HepG2 (cell line): Measurements from ENCODE around the gene UBE2D3.

ENCODE experiments used
- CTCF ChIP-seq: sonication (generic); formaldehyde crosslinking; IDR thresholded peaks from 2 replicates; pipeline ENCODE4 v1.5.0; 2020; ENCODE audit warnings: mild to moderate bottlenecking, missing genetic modification reagents, moderate library complexity
- FOXC1 ChIP-seq: sonication (generic); formaldehyde crosslinking; IDR thresholded peaks from 2 replicates; pipeline ENCODE4 v1.8.0; 2022; ENCODE audit warnings: mild to moderate bottlenecking, missing genetic modification reagents, borderline replicate concordance
- HDAC6 ChIP-seq: fragments of 200-600 bp; sonication (generic); IDR thresholded peaks from 2 replicates; pipeline ENCODE4 v1.7.0; 2017; ENCODE audit warnings: mild to moderate bottlenecking, antibody characterized with exemption, low read length, low read depth
- SP2 ChIP-seq: sonication (generic); formaldehyde crosslinking; IDR thresholded peaks from 2 replicates; pipeline ENCODE4 v1.5.1; 2020; ENCODE audit warnings: mild to moderate bottlenecking, missing genetic modification reagents
- TCF12 ChIP-seq, 2 experiments: fragments of 450-650 bp in 1 of 2; sonication (generic) in 1 of 2; formaldehyde crosslinking in 1 of 2; IDR thresholded peaks; 2 replicates each; pipeline versions ENCODE4 v1.6.1 to v1.8.0; 2017 to 2022; ENCODE audit warnings: antibody characterized with exemption in 1 of 2, mild to moderate bottlenecking in 1 of 2, missing genetic modification reagents in 1 of 2, moderate library complexity in 1 of 2

- TF ChIP-seq FOXC1 (CRISPR knock-in tag) (no peak), HDAC6 (no peak), CTCF (no peak), SP2 (no peak), TCF12 (IDR thresholded peaks at IDR 0.05) (no peak), TCF12 (CRISPR knock-in tag; IDR thresholded peaks at IDR 0.05) (no peak)
Observed at GRCh38 chr4:102759831-102760644, 67.3 kb downstream of the UBE2D3 start.
